Large intestine (tissue), 3 donors: Measurements from ENCODE around the gene SGCD. TPM values are rescaled to one million over a fixed set of nuclear protein-coding genes. Genes with fewer than 3 reads are reported as not detected.

Experiments used
- DNase-seq, 2 donors: peaks; one replicate each; pipeline versions ENCODE4 v3.0.0 to v3.0.0-alpha.2; 2013
- H3K27ac ChIP-seq: one replicate; pipeline ENCODE4 v1.5.1; 2013; ENCODE audit warnings: low read length
- H3K27me3 ChIP-seq: 2 replicates; pipeline ENCODE4 v1.6.1; 2013; ENCODE audit warnings: low read length; ENCODE audit not compliant: control insufficient read depth, insufficient read depth
- H3K36me3 ChIP-seq: 2 replicates; pipeline ENCODE4 v1.6.1; 2013; ENCODE audit warnings: low read length; ENCODE audit not compliant: control insufficient read depth, insufficient read depth
- H3K4me1 ChIP-seq: one replicate; pipeline ENCODE4 v1.6.1; 2013; ENCODE audit warnings: low read length; ENCODE audit not compliant: control insufficient read depth, insufficient read depth
- H3K4me3 ChIP-seq: one replicate; pipeline ENCODE4 v1.5.1; 2013; ENCODE audit warnings: low read length
- H3K9me3 ChIP-seq: one replicate; pipeline ENCODE4 v1.6.1; 2013; ENCODE audit warnings: mild to moderate bottlenecking, low read depth, low read length, moderate library complexity; ENCODE audit not compliant: control insufficient read depth
- WGBS: methylation state at CpG from one replicate; pipeline ENCODE4 v1.1.5; 2013; ENCODE audit warnings: low lambda C conversion rate; ENCODE audit not compliant: insufficient coverage; 5-methylcytosine and 5-hydroxymethylcytosine counted together
- polyA plus RNA-seq: library from polyadenylated mRNA; unstranded; fragments of 120-200 nt; gene quantifications from one replicate; pipeline ENCODE4 v1.2.1, GENCODE V29; 2013

The SGCD gene
- polyA plus RNA-seq, 1 donor, result 9.0 TPM

DNA sequence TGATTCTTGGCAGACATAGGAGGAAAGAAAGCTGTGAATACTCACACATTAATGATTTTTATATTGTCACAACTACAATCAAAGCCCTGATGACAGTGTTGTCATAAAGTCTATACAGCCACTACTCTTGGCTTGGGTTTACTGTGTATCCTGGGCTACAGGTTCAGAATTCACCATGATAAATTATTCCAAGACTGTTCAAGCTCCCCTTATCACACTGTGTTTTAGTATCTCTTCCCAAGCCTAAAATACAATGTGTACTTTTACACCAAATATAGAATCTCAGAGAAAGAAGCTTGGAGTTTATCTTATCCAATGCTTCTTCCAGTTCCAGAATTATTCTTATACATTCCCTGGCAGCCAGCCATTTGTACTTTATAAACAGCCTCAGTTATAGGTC is 395.4 kb downstream of the SGCD start:
- H3K4me1 ChIP-seq, result no peaks in the 10 kb centered on the region
- no peak overlapping the region for H3K4me3 ChIP-seq
- H3K9me3 ChIP-seq, result no peaks in the 10 kb centered on the region
- no peak for DNase-seq
- no peaks in the 10 kb centered on the region for H3K27me3 ChIP-seq
- no peaks in the 10 kb centered on the region for H3K36me3 ChIP-seq
- H3K27ac ChIP-seq, result no peak overlapping the region

DNA sequence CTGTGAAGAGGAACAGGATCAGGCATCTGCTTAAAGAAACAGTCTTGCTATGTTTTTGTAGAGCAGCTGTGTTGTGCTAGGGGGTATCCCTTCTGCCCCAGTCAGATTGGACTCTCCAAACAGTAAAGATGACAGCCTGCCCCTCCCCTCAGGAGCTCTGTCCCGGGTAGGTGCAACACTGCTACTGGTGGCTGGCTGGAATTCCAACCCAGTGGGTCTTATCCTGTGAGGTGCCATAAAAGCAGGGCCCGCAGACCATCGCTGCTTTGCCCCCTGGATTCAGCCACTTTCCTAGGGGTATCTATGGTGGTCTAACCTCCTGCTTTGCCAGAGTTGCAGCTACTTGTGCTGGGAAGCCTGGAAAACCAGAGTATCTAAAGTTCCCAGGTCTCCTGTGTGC is 408.5 kb downstream of the SGCD start:
- H3K36me3 ChIP-seq, result no peaks in the 10 kb centered on the region
- H3K9me3 ChIP-seq, result no peaks in the 10 kb centered on the region
- H3K4me1 ChIP-seq, result no peaks in the 10 kb centered on the region
- no peak overlapping the region for H3K4me3 ChIP-seq
- no peak overlapping the region for H3K27ac ChIP-seq
- WGBS, result no CpG with 5 or more reads among the region's 3 CpGs
- no peaks in the 10 kb centered on the region for H3K27me3 ChIP-seq
- no peak for DNase-seq

DNA sequence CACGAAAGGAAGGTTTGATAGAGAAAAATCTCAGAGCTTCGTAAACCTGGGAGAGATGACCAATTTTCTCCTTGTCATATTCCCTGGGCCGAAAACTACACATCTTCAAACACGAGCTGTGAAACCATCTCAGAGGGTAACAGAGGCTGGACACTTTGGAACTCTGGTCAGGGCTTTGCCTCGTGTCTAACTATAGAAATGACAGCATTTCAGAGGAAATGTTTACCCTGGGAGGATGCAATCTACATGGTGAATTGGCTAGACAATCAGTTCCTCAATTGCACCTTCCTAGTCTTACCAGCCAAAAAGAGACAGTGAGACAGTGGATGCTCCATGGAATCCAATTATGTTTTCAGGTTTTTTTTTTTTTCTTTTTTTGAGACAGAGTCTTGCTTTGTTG is 414.6 kb downstream of the SGCD start:
- 80% methylated on average over 1 of the region's 5 CpGs for WGBS
- no peak overlapping the region for H3K27ac ChIP-seq
- H3K36me3 ChIP-seq, result no peaks in the 10 kb centered on the region
- no peaks in the 10 kb centered on the region for H3K27me3 ChIP-seq
- H3K4me3 ChIP-seq, result no peak overlapping the region
- no peaks in the 10 kb centered on the region for H3K4me1 ChIP-seq
- no peaks in the 10 kb centered on the region for H3K9me3 ChIP-seq
- no peak for DNase-seq

DNA sequence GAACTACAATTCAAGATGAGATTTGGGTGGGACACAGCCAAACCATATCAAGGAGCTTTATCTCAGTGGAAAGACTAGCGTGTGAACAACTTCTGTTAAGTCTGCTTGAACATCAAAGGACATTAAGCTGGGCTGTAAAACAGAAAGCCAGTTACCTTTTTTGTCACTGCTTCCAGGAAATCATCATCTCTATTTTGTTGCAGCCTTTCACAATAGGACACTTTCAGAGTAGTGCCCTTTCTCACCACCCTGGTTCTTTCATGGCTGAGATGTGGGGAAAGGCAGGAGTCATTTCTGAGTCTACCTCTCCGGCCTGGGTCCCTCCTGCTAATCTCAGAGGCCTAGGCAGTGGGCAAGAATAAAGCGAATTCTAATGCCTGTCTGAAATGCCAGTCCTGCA is 426.9 kb downstream of the SGCD start:
- H3K4me1 ChIP-seq, result no peaks in the 10 kb centered on the region
- DNase-seq, result no peak
- H3K27ac ChIP-seq, result no peak overlapping the region
- no peaks in the 10 kb centered on the region for H3K27me3 ChIP-seq
- no peaks in the 10 kb centered on the region for H3K36me3 ChIP-seq
- H3K9me3 ChIP-seq, result no peaks in the 10 kb centered on the region
- H3K4me3 ChIP-seq, result no peak overlapping the region
- WGBS, result 100% methylated on average over 2 of the region's 3 CpGs

DNA sequence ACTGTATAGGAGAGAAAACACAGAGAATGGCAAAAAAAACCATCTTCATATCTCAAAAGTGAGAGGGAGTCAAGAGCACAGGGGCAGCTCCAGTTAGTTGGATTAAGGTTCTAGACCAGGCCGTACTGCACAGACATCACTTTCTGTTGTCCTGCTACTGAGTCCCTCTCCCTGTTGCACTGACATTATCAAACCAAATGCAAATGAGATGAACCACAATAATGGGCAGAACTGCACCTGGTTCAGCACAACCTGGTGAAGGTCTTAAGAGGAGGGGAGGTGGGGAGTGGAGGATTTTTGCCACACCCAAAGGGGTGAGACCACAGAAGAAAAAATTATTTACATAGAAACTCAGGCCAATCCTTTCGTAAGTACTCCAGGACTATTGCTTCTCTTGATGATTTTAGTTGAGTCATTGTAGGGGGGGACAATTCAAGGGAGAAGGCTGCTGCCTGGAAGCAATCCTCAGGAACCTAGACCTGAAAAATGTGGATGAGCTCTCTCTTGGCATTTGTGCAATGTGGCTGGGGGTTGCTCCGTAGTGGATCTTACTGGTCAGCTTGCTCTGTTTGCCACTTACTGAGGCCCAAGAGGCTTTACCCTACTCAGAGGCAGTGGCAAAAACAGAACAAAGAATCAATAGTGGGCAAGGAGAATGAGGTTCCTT is 428.6 kb downstream of the SGCD start:
- WGBS, result 100% methylated on average over 2 of the region's 3 CpGs
- Histone ChIP-seq H3K4me3 (no peak overlapping the region), H3K4me1 (no peaks in the 10 kb centered on the region), H3K9me3 (no peaks in the 10 kb centered on the region), H3K36me3 (no peaks in the 10 kb centered on the region), H3K27me3 (no peaks in the 10 kb centered on the region), H3K27ac (no peak overlapping the region)
- no peak for DNase-seq

DNA sequence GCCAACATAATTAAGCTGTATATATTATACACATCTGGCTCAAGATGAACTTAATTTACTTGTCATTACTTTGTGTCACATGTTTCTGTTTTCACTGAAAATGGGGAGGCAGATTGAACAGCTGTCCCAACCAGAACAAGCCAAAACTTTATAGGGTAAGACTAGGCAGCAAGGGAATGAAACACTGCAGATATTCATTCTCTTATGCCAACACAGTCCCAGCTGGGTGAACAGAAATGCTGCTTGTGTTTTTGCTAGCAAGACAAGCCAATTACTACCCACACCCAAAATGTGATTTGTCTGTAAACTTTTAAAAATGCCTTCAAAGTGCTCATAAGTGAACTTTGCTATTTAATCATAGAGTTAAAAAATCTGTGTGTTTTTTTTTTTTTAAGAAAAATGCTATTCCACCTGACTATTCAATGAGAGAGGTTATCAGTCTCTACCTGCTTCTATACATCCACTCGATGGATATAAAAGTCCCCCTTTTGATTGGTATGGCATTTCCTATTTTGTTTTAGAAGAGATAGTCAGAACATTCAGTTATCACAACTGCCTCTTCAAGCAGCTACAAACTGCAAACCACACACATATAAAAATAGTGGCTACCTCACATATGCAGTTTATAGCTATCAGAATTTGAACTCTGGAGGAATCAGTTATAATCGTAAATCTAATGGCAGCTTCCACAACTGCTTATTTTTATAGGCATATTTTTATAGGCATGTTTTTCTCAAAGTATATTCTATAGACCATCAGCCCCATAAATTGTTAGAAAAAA is 431.2 kb downstream of the SGCD start:
- no peak overlapping the region for H3K4me3 ChIP-seq
- no peak for DNase-seq
- no CpG with 5 or more reads among the region's 2 CpGs for WGBS
- no peaks in the 10 kb centered on the region for H3K27me3 ChIP-seq
- no peak overlapping the region for H3K27ac ChIP-seq
- no peaks in the 10 kb centered on the region for H3K36me3 ChIP-seq
- no peaks in the 10 kb centered on the region for H3K4me1 ChIP-seq
- no peaks in the 10 kb centered on the region for H3K9me3 ChIP-seq

DNA sequence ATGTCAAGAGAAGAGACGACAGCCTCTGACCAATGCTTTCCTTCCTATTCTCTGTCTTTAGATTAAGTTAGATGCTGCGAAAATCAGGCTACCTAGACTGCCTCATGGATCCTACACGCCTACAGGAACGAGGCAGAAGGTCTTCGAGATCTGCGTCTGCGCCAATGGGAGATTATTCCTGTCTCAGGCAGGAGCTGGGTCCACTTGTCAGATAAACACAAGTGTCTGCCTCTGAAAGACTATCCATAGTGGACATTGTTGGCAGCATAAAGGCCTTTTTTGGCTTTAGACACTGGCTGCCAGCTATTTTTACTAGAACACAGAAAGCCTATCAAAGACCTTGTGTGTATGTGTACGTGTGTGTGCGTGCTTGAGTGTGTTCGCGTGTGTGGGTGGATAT is 432.2 kb downstream of the SGCD start:
- no peaks in the 10 kb centered on the region for H3K27me3 ChIP-seq
- no peak overlapping the region for H3K27ac ChIP-seq
- H3K4me3 ChIP-seq, result no peak overlapping the region
- no peaks in the 10 kb centered on the region for H3K36me3 ChIP-seq
- H3K9me3 ChIP-seq, result no peaks in the 10 kb centered on the region
- WGBS, result no CpG with 5 or more reads among the region's 11 CpGs
- no peaks in the 10 kb centered on the region for H3K4me1 ChIP-seq
- no peak for DNase-seq

DNA sequence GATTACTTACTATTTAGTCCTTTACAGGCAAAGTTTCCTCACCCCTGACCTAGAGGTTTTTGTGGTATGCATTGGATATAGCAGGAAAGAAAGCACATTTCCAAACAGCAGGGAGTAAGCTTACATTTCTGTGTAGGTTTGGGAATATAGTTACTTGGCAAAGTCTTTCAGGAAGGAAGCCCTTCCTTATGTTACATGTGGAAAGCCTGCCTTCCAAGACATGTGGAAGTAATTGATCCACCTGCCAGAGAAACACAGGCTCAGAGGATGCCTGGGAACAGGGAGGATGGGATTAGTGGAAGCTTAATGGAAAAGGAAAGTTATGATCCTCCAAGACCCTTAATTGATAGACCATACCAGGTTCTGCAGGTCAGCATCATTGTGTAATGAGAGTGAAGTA is 435.8 kb downstream of the SGCD start:
- no peaks in the 10 kb centered on the region for H3K27me3 ChIP-seq
- no peaks in the 10 kb centered on the region for H3K9me3 ChIP-seq
- H3K36me3 ChIP-seq, result no peaks in the 10 kb centered on the region
- H3K4me1 ChIP-seq, result no peaks in the 10 kb centered on the region
- no peak for DNase-seq
- H3K4me3 ChIP-seq, result no peak overlapping the region
- no peak overlapping the region for H3K27ac ChIP-seq

DNA sequence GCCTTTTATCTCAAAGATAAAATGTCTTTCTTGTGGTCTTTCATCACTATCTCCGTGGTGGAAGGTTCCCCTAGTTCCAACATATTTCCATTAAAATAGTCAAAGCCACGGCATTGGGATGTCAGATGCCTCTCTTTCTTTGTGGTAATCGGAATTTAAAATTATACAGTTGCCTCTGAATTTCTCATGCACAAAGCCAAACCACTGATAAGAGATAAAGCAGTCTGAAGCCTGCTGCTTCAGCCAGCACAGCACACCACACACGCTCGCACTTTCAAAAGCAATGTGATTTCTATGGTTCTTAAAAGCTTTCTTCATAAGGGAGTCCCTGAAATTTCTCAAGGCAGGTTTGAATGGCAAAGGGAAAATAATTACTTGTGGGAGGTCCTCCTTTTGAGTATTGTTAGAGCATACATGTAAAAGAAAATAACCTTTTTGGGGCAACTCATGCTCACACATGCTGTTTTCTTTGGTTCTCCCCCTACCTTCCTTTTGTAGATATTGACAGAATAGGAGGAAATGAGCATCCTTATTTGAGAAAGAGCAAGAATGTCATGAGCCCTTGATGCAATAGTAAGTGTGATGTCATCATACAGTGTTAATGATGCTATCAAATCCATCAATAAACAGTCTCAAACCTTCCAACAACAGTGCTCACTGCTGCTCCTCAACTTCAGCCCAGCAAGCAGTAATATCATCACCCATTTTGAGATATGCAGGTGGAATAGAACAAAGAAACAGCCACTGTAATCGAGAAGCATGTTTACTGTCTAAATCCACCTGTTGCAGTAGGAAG is 437.4 kb downstream of the SGCD start:
- H3K9me3 ChIP-seq, result no peaks in the 10 kb centered on the region
- no peak for DNase-seq
- H3K27me3 ChIP-seq, result no peaks in the 10 kb centered on the region
- WGBS, result 77% methylated on average over 2 of the region's 6 CpGs
- no peaks in the 10 kb centered on the region for H3K36me3 ChIP-seq
- no peak overlapping the region for H3K27ac ChIP-seq
- no peak overlapping the region for H3K4me3 ChIP-seq
- no peaks in the 10 kb centered on the region for H3K4me1 ChIP-seq

DNA sequence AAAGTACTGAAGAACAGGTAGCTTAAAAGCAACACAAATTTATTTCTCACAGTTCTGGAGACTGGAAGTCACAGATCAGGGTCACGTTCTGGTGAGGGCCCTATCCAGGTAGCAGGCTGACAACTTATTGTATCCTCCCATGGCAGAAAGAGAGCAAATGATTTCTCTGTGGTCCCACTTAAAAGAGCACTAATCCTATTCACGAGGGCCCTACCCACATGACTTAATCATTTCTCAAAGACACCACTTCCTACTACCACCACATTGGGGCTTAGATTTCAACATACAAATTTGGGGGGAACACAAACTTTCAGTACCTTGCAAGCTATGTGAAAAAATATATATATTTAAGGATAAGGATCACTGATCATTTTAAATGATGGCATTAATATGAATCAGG is 447.3 kb downstream of the SGCD start:
- no peak for DNase-seq
- H3K27ac ChIP-seq, result no peak overlapping the region
- H3K4me3 ChIP-seq, result no peak overlapping the region
- no peaks in the 10 kb centered on the region for H3K9me3 ChIP-seq
- no peaks in the 10 kb centered on the region for H3K4me1 ChIP-seq
- no peaks in the 10 kb centered on the region for H3K36me3 ChIP-seq
- no peaks in the 10 kb centered on the region for H3K27me3 ChIP-seq
- WGBS, result no CpG with 5 or more reads among the region's 2 CpGs
